HG02970 (cell line): Measurements from ENCODE around the gene PLAU.
"Not testable (repeated sequence)": the region's sequence is repeated elsewhere in the genome, so short reads cannot be mapped to it uniquely, and the experiment has no call there.

ENCODE experiments used
- ATAC-seq: cut with Tn5 transposase; IDR thresholded peaks from one replicate; pipeline ENCODE4 v1.9.1; 2021; ENCODE audit warnings: mild to moderate bottlenecking, moderate library complexity, moderate number of reproducible peaks; ENCODE audit not compliant: unreplicated experiment, low FRiP score

The PLAU gene

GRCh38 chr10:73895381-73895780, 15.6 kb upstream of the PLAU start:
- ATAC-seq, result not testable (repeated sequence)

GRCh38 chr10:73897693-73898092, 13.2 kb upstream of the PLAU start:
- no peak for ATAC-seq

- no peak for ATAC-seq
These were observed 12.1 kb upstream of the PLAU start for GRCh38 chr10:73898730-73899410.

GRCh38 chr10:73899423-73899822, 11.5 kb upstream of the PLAU start:
- no peak for ATAC-seq

DNA sequence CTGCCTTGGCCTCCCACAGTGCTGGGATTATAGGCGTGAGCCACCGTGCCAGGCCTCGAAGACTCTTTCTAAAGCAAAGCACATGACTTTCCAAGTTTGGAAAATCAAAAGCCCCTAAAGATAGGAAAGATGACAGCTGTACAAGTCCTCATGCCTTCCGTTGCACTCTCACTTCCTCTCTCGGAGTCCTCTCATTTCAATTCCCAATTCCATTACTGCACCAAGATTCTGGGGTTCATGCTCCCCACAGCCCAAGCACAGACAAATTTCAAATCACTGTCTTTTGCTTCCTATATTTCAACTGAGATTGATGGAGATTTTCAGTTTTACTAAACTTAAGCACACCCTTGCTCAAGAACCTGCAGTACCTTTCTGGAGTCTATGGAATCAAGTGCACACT, 10.9 kb upstream of the PLAU start:
- ATAC-seq, result no peak

GRCh38 chr10:73901261-73901660, 9.7 kb upstream of the PLAU start:
- ATAC-seq, result no peak

GRCh38 chr10:73902351-73902750, 8.6 kb upstream of the PLAU start:
- ATAC-seq, result no peak

DNA sequence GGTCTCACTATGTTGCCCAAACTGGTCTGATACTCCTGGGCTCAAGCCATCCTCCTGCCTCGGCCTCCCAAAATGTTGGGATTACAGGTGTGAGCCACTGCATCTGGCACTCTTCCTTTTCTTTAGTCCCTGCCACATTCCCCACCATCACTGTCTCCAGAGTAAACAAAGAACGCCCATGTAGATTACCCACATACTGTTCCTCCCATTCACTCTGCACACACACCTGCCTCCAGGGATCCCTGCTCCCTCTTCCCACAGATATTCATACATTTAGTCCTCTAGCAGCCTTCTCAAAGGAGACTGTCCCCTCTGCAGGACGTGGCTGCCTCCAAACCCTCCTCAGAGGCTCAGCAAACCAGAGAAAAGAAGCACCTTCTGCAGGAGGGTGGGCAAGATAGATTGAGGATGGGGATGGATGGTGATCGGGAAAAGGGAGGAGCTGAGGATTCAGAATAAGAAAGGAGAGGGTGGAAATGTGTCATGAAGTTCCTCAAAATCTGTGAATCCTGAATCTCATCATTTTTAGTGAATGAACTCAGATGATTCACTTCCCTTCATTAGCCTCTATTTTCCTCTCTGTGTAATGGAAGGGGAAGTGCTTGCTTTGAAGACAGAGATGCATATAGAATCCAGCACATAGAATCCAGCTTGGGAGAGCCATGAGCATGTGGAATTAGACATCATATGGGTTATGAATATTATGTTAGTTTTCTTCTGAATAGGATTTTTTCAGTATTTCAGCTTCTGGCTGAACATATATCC, 5.5 kb upstream of the PLAU start:
- no peak for ATAC-seq

GRCh38 chr10:73906524-73907447, 4.1 kb upstream of the PLAU start:
- no peak for ATAC-seq

GRCh38 chr10:73907841-73908517, 3.0 kb upstream of the PLAU start:
- ATAC-seq, result no peak

DNA sequence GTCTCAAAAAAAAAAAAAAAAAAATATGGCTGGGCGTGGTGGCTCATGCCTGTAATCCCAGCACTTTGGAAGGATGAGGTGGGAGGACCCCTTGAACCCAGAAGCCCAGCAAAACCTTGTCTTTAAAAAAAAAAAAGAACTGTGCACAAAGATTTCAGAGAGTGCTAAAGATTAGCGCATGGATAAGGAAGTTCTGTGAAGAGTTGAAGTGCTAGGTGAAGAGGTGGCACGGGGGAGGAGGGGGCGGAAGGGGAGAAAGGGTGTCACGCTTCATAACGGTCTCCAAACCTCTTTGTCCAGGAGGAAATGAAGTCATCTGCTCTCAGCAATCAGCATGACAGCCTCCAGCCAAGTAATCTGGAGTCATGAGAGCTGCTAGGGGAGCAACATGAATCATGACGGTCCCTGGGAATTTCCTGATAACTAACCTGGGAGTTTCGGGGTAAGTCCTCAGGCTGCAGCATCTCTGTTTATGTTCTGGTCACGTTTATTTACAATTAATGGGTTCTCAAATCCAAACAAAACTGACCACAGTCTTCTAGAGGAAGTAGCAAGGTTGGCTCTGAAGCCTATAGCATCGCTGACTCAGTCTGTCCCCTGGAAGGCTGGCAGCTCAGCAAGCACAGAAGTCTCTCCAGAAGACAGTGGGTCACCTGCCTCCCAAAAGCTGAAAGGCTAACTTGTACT, 1.9 kb upstream of the PLAU start:
- no peak for ATAC-seq

DNA sequence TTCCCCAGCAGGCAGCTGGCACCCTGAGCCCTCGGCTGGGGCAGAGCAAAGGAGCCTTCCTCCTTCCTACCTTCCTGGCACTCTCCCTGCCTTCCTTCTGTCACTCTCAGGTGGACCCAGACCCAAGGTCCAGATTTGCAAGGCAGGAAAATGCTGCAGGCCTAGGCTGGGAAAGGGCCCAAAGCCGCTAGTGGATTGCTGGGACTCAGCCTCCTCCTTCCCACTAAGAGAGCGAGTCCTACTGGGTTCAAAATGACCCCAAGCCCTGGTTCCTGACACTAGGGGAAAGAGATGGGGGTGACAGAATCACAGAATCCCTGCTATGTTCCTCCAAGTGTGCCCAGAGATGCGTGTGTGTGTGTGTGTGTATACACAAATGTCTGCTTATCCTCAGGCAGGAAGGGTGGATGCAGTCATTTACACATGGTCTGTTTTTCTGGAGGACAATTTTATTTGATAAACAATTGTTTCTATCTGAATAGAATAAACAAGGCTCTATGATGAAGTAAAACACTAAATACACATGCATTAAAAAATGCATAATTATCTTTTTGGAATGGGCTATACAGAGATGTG, 1.3 kb upstream of the PLAU start:
- ATAC-seq, result no peak

DNA sequence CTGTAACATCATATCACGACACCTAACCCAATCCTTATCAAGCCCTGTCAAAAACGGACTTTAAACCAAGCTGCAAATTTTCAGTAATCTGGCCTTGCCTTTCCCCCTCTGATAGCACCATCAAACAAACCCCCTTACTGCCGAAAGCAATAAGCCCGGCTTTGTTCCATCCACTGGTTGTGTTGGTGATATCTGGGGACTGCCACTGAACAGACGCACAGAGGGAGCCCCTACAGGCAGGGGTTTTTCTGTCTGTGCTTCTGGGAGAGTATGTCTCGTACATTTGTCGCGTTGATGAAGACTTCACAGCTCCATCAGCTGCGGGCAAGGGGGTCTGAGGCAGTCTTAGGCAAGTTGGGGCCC, 550 bp upstream of the PLAU start:
- no peak for ATAC-seq

DNA sequence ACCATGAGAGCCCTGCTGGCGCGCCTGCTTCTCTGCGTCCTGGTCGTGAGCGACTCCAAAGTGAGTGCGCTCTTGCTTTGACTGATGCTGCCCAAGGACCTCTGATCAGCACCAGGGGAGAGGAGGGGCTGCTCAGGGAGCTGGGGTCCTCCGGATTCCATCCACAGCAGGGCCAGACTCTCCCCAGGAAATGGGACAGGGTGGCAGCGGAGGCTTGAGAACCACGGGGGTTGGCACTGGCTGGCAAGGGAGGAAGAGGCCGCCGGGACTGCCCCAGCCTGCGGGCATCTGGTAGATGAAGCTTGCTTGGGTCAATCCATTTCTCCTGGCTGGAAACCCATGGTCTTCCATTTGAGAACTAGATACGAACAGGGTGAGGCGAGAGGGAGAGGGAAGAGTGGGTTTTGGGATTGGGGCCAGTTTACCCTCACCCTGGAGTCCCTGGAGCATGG, 647 bp downstream of the PLAU start:
- ATAC-seq, result no peak

DNA sequence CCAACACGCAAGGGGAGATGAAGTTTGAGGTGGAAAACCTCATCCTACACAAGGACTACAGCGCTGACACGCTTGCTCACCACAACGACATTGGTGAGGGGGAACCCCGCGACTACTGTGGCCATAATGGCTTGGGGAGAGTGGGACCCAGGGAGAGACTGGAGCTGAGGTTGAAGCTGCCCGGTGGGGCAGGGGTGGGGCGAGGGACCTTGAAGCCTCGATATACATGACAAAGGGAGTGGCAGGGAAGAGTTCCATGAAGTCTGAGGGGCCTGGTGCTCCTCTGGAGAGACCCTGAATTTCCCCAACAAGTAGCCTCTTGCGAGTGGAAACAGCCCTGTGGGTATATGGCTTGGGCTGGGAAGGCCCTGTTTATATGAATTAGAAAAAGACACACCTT, 3.1 kb downstream of the PLAU start:
- ATAC-seq, result no peak

GRCh38 chr10:73915206-73915851, 4.4 kb downstream of the PLAU start:
- ATAC-seq, result no peak

- ATAC-seq, result no peak
These were observed 6.0 kb downstream of the PLAU start for GRCh38 chr10:73916761-73917470.

DNA sequence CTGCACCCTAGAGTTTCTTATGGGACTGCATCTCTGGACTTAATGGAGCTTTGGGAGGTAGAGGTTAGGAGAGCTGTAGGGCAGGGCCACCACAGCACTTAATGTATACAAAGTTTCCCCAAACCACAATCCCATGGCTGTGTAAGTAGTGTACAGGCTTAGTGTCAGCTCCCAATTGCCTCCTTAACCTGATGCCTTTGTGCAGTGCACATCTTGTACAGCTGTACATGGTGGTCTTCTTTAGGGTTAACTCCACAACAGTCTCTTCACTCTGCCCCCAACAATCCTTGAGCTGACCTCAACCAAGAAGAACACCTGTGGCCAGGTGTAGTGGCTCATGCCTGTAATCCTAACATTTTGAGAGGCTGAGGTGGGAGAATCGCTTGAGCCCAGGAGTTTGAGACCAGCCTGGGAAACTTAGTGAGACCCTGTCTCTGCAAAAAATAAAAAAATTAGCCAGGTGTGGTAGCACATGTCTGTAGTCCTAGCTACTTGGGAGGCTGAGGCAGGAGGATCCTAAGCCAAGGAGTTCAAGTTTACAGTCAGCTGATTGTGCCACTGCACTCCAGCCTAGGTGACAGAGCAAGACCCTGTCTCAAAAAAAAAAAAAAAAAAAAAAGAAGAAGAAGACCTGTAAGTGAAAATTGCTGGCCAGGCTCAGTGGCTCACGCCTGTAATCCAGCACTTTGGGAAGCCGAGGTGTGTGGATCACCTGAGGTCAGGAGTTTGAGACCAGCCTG, 6.8 kb downstream of the PLAU start:
- ATAC-seq, result no peak
